ENCODE results near the gene RGL1.

Gene RGL1

DNA sequence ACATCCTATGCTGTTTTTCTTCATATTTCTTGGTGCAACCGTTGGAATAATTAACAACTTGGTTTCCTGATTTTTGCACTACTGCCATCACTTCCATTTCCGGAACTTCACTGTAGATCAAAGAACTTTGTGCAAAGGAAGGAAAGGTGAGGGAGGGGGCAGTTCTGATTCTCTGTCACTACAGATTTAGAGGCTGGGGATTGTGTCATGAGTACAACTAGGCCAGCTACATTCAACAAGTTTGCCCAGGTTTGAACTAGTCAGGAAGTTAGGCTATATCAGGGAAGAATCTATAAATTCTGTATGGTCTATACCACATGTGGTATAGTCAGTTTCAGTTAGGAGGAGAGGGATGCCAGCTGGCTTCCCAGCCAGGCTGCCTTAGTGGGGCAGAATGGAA is 84.2 kb downstream of the RGL1 start:
- no peak for DNase-seq (ENCODE audit: low spot score)

DNA sequence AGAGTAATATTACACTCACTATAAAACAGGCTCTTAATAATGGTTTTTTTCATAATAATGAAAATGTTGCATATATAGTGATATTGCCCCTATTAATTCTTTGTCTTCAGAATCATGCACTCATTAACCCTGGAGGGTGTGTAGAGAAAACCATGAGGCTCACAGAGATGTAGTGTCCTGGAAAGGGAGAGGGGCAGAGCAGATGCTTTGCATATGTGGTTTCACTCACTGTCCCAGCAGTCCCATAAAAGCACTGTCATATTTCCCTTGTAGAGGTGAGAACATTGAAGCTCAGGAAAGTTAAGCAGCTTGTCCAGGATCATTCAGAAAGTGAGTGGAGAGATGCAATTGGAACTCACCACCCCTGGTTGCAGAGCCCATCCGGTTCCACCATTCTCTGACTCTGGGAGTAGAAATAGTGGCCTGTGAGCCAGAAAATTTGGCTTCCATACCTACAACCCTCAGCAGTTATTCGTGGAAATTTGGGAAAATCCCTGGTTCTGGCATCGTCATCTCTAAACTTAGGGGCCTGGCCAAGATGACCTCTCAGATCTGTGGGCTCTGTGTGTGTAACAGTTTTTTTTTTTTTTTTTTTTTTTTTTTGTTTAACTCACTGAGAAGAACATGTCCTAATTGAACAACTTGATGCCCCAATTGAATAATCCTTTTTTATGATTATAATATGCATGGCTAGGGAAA is 86.4 kb downstream of the RGL1 start:
- no peak for DNase-seq (ENCODE audit: low spot score)

- DNase-seq (ENCODE audit: low spot score): no peak
Observed at GRCh38 chr1:183892351-183892793, 87.5 kb downstream of the RGL1 start.

GRCh38 chr1:183893561-183894289 is 88.8 kb downstream of the RGL1 start:
- no peak for DNase-seq (ENCODE audit: low spot score)

GRCh38 chr1:183894290-183894565 is 89.3 kb downstream of the RGL1 start:
- no peak for DNase-seq (ENCODE audit: low spot score)

DNA sequence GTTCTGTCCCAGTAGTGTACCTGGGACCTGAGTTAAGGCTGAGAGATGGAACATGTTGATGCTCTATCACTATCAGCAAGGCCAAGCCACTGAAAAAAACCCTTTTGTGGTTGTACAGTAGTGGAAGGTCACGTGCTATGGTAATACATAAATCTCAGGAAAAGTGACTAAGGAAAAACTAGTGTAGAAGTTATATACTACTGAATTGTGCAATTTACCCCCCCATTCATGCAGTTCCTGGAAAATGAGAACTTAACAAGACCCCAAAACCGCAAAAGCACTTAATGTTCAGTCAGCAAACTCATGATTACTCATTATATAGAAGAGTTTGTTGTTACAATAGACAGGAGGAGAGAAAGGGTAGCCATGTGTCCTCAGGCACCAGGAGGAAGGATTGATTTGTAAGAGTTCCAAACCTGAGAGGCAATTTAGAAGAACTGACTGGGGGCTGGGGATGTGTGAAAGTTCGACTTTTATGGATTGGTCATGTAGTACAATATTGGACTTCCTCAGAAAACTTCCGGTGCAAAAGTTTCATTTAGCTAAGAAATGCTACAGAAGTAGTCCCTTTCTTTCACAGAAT is 91.6 kb downstream of the RGL1 start:
- DNase-seq (ENCODE audit: low spot score): no peak

DNA sequence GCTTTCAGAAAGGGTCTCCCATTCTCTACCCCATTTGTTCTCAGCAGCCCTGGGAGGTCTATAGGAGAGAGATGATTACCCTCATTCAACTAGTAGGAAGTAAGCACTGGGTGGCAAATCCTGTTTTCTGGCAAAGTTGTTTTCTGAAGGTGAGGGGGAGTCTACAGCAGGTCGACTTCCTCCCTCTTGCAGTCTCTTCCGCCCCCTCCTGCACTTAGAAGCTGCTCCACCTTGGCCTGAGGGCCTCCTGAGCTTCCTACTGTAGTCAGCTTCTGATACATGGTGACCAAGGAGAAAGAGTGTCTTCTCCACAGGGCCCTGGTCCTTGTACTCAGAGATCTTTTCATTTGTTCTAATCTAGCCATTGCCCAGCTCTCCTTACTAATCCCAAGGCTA is 93.1 kb downstream of the RGL1 start:
- DNase-seq (ENCODE audit: low spot score): no peak

DNA sequence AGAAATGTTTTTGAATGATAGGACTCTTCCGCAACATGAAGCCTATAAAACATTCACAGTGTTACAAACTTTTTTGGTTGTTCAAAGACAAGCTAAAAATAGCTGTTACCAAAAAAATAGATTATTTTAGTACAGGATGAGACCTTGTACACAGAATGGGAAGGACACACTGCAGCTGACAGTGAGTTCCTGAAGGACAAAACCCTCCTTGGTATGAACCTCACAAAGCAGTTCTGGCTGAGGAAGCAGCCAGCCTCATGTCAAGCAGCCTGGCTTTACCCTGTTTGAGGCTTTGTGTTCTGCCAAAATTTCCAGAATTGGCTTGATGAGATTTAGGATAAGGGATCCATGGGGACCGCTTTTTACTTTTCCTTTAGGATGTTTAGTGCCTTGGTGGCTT is 93.7 kb downstream of the RGL1 start:
- no peak for DNase-seq (ENCODE audit: low spot score)

DNA sequence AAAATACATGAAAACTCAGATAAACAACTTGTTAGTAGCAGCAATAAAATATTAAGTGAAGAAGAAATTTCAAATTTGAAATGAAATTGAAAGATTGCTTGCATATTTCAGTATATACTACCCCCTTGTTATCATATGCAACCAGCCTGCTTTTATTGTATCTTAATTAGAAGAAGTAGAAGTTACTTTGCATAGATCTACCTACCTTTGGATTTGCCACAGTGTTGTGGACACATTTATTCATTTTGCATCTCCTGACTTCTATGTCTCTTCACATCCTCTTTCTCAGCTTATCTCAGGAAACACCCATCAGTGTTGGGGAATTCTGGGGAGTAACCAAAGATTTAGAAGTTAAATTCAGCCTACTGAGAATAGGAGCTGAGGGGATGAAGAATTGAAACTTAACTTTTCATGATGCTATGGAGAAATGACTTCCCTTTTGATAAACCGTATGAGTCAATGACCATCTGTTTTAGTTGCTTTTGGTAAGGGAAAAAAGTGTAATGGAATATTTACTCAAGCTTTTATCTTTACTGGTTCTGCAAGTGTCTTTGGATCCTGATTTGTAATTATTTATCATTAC is 96.9 kb downstream of the RGL1 start:
- DNase-seq (ENCODE audit: low spot score): no peak

DNA sequence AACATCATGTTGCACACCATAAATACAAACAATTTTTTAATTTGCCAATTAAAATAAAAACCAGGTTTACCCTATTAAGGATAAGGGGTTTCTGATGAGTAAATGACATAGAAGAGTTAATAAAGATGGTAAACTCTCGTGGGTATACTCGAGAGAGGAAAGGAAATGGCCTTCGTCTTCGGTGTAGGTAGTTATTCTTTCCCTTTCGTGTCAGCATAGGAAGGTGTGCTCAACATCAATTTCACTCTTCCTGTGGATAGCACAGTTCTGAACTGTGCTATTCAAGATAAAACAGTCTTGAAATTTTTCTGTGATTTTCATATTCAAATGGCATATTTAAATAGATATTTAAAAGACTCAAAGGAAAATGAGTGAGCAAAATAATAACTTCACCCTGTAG is 98.2 kb downstream of the RGL1 start:
- DNase-seq (ENCODE audit: low spot score): no peak

GRCh38 chr1:183905508-183906113 is 100.7 kb downstream of the RGL1 start:
- DNase-seq (ENCODE audit: low spot score): no peak

DNA sequence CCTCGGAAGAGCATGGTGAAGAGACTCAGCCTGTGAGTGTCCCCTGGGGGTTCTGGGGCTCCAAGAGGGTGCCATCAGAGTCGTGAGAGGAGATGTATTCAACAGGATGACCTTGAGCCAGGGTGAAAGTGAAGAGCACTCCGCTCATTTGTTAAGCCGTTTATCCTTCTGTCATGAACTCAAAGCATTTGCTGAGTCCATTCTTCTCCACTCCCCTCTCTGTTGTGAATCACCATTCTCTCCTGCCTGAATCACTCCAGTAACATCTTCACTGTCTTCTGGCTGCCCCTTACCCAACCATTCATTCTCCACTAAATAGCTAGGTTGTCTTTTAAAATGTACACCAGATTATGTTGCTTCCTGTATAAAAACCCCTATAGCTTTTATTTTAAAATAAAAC is 102.2 kb downstream of the RGL1 start:
- no peak for DNase-seq (ENCODE audit: low spot score)

GRCh38 chr1:183908079-183908478 is 103.2 kb downstream of the RGL1 start:
- DNase-seq (ENCODE audit: low spot score): no peak

DNA sequence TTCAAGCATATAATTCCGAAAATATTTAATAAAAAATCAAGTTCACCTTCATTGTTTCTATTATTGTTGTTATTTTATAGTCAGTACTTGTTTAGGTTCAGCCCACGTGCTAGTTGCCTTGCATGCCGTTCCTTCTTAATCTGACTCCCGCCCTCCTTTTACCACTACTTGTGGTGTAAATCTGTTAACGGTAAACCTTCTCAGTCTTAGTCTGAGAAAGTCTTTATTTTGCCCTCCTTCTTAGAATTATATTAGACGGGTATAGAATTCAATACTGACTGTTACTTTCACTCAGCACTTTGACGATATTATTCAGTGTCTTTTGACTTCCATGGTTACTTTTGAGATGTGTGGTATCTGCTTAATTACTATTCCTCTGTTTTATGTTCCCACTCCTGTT is 104.8 kb downstream of the RGL1 start:
- DNase-seq (ENCODE audit: low spot score): no peak

DNA sequence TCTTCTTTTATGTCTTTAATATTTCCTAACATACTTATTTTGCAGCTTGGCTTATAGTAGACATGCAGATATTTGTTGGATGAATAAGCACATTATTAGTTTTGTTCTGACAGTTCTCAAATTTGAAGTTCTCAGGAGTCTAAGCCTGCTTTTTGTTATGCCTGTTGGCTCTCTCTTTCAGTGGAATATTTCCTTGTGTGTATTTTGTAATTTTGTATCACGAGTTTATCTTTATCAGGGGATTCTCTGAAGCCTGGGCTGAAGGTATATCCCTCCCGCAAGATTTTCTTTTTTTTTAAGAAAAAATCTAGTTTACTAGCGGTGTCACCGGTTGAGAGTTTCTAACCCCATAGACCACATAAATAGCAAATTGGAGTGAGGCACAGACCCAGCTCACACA is 105.9 kb downstream of the RGL1 start:
- DNase-seq (ENCODE audit: low spot score): no peak

GRCh38 chr1:183911285-183911684 is 106.4 kb downstream of the RGL1 start:
- DNase-seq (ENCODE audit: low spot score): peak; percentile 59

GRCh38 chr1:183912265-183912886 is 107.5 kb downstream of the RGL1 start:
- DNase-seq (ENCODE audit: low spot score): peak; percentile 32

DNA sequence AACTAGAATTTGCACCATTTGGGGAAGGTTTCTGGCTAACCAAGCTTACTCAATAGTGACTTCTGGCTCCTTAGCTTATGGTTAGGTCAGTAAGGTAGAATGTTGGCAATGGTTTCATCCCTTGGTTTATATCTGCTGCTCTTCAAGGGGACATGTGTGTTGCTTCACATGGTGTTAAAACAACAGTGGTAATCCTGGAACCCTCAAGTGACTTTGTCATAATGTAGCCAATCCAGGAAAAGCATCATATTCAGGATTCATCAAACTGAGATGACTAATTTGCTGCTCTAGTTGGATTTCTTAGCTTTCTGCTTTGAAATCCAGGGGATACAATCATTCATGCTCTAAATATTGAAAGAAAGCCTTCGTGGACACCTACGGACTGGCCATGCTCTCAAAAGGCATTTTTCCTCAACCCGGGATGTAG is 108.7 kb downstream of the RGL1 start:
- no peak for DNase-seq (ENCODE audit: low spot score)

GRCh38 chr1:183914276-183914675 is 109.4 kb downstream of the RGL1 start:
- DNase-seq (ENCODE audit: low spot score): no peak

GRCh38 chr1:183914891-183915290 is 110.0 kb downstream of the RGL1 start:
- no peak for DNase-seq (ENCODE audit: low spot score)

DNA sequence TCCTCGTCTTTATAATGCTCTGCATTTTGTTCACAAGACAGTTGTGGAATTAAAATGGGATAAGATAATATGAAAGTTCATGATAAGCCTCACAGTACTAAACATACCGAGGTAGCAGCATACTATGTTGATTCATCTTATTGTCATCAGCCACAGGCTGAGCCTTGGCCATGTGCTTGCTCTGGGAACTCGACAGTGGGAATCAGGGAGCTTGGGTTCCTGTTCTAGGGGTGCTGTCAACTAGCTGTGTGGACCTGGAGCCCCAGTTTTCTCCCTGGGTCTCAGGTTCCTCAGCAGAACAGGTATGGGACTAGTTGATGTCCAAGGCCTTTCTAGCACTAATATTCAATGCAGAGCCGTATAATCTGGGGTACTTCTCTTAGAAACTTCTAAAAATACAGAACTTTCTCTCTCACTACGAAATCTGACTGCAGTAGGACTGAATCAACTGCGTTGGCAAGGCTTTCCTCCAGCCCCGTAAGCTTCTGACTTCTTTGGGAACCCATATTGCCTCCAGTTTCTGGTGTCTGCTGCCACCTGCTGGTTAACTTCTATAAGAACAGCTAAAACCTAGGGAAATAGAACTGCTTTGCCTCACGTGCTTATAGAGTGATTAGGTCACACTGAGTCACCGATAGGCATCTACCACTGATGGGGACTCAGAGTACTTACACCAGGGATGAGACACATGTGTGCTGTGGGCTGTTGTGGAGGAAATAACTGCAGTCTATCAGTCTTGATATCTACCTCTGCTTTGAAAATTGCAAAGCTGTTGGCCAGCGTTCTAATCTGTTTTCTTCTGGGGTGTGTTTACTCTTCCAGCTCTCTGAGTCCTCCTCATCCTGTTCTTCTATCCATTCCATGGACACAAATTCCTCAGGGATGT is 110.9 kb downstream of the RGL1 start:
- DNase-seq (ENCODE audit: low spot score): peak; percentile 64
